GM12873 (cell line): ENCODE measurements around the gene BMP2K.

Experiments
- CTCF ChIP-seq: IDR thresholded peaks from 2 replicates; pipeline ENCODE4 v1.5.1; 2012; ENCODE audit warnings: low read depth, mild to moderate bottlenecking, moderate library complexity, low read length, control low read depth; ENCODE audit not compliant: insufficient read depth; ENCODE audit errors: missing control alignments

BMP2K gene

GRCh38 chr4:78797777-78798284 is 21.7 kb downstream of the BMP2K start:
- no peak for TF ChIP-seq CTCF

GRCh38 chr4:78799551-78800495 is 23.7 kb downstream of the BMP2K start:
- TF ChIP-seq CTCF = no peak

- TF ChIP-seq CTCF = no peak
Observed at GRCh38 chr4:78800965-78801364, 24.8 kb downstream of the BMP2K start.

GRCh38 chr4:78803983-78804382 is 27.8 kb downstream of the BMP2K start:
- TF ChIP-seq CTCF = no peak

GRCh38 chr4:78806943-78807460 is 30.9 kb downstream of the BMP2K start:
- no peak for TF ChIP-seq CTCF

GRCh38 chr4:78809295-78809694 is 33.1 kb downstream of the BMP2K start:
- no peak for TF ChIP-seq CTCF
